GM19397 (cell line): ENCODE results near the gene CHST13.

Experiments
- ATAC-seq: cut with Tn5 transposase; IDR thresholded peaks from one replicate; pipeline ENCODE4 v1.9.1; 2021; ENCODE audit warnings: mild to moderate bottlenecking, moderate library complexity; ENCODE audit not compliant: unreplicated experiment

The CHST13 gene

DNA sequence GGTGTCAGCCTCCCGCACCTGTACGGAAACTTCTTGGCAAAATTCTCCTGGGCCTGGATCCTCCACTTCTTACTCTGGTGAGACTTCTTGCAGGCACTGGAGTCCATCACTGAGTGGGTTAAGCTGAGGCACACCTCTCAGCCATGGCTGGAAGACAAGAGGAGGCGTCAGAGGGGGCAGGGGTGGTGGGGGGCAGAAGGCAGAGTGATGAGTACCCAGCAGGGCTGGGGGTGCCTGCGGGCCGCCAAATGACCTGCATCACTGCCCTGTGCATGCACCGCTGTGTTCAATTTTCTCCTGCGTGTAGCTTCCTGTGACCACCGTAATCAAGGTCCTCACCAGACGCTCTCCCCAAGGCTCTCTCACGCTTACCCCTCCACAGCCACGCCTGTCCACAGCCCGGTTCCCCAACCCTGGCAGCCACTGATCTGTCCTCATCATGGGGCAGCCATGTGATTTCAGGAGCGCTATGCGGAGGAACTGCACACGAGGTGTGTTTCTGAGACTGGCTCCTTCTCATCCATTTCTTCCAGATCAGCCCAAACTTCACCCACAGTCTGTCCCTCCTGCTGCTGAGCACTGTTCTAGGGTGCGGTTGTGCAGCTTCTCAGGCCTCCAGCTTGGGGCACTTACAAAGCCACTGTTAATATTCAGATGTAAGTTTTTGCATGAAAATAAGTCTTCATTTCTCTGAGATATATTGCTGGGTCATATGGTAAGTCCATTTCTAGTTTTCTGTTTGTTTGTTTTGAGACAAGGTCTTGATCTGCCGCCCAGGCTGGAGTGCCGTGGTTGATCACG, 29.5 kb downstream of the CHST13 start:
- ATAC-seq, result no peak

DNA sequence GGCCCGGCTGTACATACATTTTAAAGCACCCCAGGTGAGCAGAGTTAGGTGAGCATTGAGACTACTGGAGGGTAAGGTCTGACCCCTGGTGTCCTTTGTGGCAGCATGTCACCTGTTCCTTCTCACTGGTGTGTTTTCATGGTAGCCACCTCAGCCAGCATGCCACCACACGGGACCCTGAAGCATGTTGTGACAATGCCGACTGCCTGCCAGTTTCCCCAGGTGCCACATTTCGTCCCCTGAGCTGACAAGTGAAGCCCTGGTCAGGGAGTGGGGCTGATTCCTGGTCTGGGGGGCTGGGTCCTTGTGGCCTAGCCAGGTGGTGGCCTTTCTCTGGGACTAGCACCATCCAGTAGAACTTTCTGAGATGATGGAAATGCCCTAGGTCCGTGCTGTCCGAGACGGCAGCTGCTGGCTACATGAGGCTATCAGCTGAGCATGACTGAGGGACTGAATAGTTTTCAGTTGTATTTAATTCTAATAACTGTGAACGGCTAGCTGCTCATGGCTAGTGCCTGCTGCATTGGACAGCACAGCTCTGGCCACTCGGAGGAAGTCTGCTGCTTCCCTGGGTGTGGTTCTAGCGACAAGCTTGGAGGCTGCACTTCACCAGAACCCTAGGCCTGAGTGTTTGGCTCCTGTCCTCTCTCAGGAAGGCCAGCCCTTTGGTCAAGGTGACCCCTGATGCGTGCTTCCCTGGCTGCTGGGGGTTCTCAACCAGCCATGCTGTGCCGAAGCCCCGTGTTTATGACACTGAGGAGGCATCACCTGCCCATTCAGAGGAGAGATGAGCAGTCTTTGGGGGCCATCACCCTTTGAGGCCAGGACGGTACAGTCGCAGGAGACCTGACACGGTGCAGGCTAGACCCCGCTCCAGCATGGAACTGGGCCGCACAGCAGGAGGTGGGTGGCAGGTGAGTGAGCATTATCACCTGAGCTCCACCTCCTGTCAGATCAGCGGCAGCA, 30.9 kb downstream of the CHST13 start:
- ATAC-seq, result no peak

DNA sequence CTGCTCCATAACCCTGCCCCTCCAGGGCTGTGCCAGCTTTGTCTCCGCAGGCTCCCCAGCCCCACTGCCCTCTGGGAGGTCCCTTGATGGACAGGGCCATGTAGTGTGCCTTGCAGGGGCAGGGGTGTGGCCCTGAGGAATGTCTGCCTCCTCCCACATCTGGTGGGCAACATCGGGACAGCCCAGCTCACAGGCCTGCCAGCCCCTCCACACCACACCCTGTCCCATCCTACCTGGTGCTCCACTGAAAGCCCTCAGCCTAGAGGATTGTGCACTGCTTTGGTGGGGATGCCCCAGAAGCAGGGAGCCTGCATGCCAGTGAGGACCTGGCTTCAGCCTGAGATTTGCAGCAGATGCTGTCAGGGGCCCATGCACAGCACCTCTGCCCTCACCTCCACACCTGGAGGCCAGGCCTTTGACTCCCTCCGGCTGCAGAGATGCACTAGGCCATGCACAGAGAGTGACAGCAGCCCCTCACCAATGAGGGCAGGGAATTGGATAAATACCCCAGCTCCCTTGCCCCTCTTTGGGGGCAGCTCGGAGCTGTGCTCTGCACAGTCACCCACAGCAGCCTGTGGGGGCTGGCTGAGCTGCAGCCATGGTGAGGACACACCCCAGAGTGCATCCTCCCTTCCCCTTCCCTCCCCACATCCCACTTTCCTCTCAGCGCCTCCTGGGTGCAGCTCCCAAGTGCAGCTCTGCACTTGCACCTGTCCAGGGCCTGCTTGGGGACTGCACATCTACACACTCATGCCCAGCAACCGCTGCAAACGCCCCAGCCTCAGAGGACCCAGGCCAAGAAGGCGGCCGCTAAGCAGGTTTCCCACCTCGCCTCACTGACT, 32.1 kb downstream of the CHST13 start:
- no peak for ATAC-seq

DNA sequence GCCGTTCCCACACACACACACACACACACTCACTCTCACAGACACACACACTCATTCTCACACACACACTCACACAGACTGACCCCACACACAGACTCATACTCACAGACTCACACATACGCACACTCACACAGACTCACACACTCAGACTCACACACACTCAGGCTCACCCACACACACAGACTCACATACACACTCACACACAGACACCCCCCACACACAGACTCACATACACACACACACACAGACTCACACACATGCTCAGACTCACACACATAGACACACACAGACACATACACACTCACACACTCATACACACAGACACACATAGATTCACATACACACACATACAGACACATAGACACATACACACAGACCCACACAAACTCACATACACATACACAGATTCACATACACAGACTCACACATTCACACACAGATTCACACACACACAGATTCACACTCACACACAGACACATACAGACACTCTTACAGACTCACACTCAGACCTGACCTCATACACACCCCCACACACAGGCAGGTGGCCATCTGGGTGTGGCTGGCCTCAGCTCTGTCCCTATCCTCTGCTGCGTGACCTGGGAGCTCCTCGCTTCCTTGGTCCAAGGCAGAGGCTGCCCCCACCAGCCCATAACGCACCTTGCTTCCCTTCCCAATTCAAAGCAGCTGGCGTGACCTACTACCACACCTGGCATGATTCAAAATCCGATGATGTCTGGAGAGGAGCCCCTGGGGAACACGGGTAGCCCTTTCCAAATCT, 32.9 kb downstream of the CHST13 start:
- ATAC-seq, result no peak

DNA sequence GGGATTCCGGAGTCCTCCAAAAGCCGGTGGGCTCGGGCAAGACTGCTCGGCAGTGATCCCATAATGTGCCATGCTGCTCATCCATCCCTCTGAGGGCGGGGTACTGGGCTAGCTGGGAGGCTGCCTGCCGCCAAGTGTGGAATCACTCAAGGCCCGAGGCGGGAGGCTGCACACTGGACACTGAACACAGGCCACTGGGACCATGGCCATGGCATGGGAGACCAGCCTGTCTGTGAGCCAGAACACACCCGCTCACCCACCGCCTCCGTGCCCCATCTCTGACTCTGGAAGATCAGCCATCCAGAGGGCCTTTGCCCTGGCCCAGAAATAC, 33.4 kb downstream of the CHST13 start:
- ATAC-seq, result no peak

DNA sequence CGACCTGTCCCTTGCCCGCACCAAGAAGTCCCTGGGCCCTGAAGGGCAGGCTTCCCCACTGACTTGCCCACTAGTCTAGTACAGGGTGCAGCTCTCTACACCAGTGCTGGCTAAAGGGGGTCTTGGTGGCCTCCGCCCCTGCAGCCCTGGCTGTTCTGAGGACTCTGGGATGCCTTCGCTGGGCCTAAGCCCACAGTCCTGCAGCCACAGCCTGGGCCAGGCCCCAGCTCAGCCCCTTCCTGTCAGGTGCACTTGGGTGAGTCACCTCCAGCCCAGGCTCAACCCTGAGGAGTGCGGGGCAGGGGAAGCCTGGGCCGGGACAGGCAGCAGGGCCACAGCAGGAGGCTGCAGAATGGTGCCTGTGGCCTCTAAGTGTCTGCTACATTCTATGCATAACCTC, 33.8 kb downstream of the CHST13 start:
- no peak for ATAC-seq

DNA sequence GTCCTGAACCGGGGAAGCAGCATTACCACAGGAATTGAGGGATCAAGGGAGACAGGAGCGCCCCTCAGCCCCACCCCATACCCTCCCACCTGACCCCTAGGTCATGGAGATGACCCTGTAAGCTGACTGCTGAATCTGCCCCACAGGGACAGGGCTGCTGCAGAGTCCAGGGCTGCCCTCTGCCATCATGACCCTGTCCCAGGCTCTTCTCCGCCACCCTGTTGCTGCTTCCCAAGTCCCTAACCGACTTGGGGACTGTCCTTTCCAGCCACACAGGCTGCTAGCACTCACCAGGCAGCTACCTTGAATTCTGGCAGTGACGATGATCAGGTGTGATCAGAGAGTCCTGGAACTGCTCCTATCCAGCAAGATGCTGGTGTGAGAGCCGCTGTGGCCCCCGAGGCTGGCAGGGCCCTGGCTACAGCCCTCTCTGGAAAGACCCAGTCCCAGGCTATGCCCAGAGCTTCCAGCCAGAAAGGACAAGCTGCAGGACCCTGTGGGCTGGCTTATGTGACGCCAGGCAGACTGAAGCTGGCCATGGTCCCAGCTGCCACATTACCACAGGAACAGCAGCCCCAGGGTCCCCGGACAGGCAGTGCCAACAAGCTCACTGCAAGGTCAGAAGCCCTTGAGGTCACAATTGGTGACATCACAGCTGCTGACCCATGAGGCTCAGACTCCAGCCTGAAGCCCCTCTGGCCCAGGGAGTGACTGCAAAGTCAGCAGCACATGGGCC, 34.5 kb downstream of the CHST13 start, which contains the start of gene C3orf22:
Gene C3orf22, minus strand, starts transcription at position 597 of the 736 bp plus-strand sequence. CDS start 5,542 bp downstream, outside the sequence.
- ATAC-seq, result no peak

DNA sequence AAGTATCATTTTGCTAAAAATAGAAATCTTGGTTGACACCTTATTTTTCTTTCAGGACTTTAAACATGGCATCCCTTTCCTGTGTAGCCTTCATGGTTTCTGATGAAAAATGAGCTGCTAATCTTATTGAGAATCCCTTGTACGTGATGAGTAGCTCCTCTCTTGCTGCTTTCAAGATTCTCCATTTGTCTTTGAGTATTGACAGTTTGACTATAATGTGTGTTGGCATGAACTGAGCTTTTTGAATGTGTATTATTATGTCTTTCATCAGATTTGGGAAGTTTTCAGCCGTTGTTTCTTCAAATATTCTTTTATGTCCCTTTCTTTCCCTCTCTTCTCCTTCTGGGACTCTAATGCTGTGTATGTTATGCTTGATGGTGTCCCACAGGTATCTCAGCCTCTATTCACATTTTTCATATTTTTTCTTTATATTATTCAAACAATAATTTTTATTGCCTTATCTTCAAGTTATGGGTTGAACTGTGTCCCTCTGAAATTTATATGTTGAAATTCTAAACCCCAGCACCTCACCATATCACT, 38.9 kb downstream of the CHST13 start:
- ATAC-seq, result no peak

DNA sequence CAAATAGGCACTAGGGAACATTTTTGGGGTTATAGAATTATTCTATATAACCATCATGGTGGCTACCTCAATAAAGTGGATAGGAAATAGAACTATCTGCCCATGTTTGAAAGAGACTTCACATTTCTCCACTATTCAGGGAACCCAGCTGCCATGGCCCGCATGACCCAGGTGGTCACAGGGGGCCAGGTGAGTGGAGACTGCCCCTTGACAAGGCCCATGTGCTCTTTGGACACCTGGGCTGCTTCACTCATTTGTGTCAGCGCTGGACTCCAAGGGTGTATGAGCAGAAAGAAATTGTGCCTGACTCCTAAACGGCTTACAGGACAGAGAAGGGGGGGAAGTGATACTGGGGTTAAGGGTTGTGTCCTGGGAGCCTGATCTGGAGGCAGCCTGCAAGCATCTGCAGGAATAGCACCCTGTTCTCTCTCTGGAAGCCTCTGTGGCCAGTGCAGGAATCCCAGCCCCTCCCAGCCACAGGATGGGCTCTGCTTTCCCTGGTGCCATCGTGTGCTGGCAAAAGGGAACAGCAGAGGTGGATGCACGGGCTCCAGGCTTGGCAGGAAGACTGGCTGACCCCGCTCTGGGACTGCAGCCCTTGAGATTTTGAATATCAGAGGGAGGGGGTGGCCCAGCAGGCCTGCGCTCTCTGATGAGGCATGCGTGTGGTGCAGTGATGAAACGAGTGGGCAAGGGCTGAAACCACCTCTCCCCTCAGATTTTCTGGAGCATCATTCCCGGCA, 43.9 kb downstream of the CHST13 start:
- ATAC-seq, result no peak

DNA sequence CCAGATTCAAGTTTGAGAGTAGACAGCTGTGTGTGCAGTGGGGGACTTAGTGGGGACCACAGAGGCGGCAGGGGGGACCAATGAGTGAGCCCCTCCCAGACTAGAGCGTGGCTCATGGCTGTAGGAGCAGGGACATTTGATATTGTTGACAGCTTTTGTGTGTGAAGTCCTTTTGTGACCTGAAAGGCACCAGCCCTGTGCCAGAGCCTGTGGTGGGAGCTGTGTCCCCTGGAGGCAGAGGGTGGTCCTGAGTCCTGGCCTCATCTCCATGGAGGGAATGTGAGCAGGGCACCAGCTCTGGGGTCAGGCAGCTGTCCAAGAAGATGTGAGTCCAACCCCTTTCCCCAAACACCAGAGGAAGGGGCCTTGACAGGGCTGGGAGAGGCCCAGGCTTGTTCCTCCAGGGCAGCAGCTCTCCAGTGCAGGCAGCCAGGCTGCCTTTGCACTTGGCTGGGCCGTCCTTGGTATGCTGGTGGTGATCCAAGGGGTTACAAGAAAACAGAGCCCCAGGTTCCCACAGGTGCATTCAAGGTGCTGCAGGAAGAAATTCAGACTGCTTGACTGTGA, 44.9 kb downstream of the CHST13 start:
- ATAC-seq, result no peak

DNA sequence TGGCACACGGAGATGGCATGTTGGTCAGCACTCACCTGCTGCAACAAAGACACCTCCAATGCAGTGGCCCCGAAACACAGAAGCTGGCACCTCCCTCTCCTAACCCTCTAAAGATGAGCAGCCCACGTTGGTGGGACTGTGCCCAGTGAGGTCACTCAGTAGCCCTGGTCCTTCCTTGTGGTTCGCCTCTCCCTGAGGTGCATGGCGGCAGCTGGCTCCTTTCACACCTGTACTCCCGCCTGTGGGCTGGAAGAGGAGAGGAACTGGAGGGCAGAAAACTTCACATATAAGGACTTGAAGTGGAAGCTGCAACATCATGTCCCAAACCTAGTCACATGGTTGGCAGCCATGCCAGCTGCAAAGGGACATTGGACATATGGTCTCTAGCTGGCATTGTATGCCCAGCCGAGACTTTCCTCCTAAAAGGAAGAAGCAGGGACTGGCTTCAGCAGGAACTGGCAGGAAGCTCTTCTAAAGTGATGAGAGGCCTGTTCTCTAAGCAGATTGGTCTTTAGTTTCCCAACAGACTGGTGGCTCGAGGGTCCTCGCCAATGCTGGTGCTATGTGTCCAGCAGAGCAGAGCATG, 45.5 kb downstream of the CHST13 start:
- ATAC-seq, result no peak

DNA sequence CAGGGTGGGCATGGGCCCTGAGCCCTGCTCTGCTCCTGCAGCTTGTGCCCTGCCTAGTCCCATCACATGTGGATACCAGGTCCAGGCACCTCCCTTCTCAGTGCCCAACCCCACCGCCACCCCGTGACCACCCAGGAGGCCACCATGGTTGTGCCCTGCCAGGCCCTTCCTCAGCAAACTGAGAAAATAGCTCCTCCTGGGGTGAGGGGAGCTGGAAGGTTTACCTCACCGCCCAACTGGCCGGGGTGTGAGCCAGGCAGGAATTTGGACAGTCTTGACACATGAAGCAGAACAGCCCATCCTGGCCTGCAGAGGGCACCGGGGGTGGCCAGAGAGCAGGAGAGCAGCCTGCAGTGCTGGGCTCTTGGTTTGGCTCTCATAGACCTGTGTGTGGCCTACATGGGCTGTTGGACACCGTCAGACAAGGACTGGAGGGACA, 46.2 kb downstream of the CHST13 start:
- no peak for ATAC-seq

DNA sequence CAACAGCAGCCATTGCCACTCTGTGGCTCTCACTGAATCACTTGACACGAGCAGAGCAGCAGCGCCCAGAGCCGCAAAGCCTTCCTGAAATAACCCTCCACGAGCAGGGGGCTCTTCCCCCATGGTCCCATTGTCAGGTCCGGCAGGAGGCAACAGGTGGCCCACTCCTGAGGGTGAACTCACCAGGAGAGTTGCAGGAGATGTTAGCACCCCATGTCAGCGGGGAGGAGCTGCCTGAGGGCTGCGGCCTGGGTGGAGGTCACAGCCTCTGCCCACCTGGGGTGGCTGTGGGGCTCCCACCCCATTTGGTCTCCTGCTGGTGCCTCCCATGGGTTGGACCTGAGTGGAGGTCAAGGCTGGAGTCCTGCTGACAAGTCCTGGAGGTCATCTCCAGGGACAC, 47.1 kb downstream of the CHST13 start:
- no peak for ATAC-seq

DNA sequence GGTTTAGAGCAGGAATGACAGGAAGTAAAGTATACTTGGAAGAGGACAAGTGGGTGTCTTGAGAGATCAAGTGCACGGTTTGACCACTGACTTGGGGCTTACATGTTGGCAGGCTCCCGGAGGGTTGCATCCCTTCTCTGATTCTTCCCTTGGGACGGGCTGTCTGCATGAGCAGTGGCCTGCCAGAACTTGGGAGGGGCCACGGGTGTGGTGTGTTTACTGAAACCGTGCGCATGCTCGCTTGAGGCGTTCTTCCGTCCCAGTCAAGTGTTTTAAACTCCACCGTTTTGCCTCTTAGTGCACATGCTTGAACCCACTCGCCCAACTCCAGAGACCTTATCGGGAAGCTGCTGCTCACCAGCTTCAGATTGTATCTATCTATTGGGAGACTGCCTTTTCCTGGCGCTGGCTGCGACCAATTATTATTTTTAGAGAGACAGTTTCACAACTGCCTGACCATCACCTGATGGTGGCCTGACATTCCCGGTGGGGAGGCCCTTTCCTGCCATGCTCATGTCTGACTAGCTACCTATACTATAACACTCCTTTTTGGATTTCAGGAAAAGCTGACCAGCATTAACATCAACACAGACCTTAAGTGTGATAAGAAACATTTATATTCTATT, 49.6 kb downstream of the CHST13 start:
- ATAC-seq, result no peak

DNA sequence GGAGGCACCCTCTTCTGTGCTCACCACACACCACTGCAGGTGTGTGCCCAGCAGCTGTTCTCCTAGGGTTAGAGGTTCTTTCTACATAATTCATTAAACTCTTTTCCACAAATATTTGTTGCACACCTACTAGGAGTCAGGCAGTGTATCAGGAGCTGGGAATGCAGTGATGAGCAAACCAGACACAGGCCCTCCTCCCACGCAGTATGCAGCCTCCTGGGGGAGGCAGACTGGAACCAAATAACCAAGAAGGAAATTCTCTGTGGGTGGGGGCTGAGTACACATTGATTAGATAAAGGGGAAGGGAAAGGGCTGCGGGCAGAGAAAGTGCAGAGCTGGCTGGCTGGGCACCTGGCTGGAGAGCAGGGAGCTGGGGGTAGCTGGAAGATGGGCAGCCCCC, 53.3 kb downstream of the CHST13 start:
- no peak for ATAC-seq

DNA sequence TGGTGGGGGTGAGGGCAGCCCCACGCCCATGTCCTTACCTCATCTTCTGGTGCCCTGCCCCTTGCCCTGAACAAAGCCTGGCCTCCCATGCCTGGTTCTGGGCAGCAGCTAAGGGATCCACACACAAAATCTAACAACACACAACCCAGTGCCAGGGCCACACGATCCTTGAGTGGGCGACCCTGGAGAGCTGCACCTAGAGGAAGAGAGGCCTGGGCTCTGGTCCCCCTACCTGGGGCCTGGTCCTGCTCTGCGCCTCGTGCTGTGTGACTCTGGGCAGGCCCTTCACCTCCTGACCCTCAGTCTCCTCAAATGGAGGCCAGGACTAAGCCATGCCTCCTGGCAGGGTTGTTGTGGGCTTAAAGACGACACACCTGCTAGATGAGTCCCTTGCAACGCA, 54.7 kb downstream of the CHST13 start:
- no peak for ATAC-seq

DNA sequence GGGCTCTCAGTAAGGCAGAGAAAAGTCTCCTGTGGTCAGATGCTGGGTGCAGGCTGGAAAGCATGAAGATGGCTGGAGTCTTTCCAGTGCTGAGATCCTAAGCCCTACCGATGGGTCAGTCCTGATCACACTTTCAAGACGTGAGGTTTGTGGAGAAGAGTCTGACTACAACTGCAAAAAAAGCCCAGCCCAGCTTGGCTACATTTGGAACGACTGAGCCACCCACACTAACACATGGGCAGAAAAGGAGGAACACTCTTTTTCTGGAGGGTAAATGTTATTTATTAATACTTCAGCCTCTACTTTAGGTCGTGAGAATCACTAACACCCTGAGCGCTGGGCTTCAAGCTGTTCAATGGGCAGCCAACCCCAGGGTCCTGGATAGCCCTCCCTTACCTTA, 56.8 kb downstream of the CHST13 start:
- ATAC-seq, result no peak
